ENCODE results near the gene SAMD4B. TPM values are rescaled to one million over a fixed set of nuclear protein-coding genes. Genes with fewer than 3 reads are reported as not detected.

The SAMD4B gene
- total RNA-seq, 4 donors from 2014 or later = 79.5 to 212 (median 124) TPM

GRCh38 chr19:39419003-39419402 is 76.8 kb downstream of the SAMD4B start:
- H3K36me3 ChIP-seq = peaks cover 6 to 7% of the 10 kb centered on the region in 2 donors
- intact Hi-C loops (cut with DNase I) = no loop called here

GRCh38 chr19:39420769-39421168 is 78.5 kb downstream of the SAMD4B start:
- 95 to 96% methylated on average over 10 to 15 of the region's 15 CpGs for WGBS, 2 donors
- no peak overlapping the region for H3K27ac ChIP-seq
- H3K36me3 ChIP-seq = peaks cover 7 to 11% of the 10 kb centered on the region in 2 donors
- intact Hi-C loops (cut with DNase I) = no loop called here
- H3K27me3 ChIP-seq = no peaks in the 10 kb centered on the region
- no peak overlapping the region for H3K4me3 ChIP-seq (replicated peaks in 1 of 3)
- no peak for DNase-seq
- H3K9me3 ChIP-seq = no peaks in the 10 kb centered on the region
- no peak for TF ChIP-seq CTCF (IDR thresholded peaks at IDR 0.05)
- no peak for TF ChIP-seq POLR2A (IDR thresholded peaks at IDR 0.05)
- H3K4me1 ChIP-seq = peaks cover 0 to 6% of the 10 kb centered on the region in 2 donors

More at GRCh38 chr19:39419003-39419402, 76.8 kb downstream of the SAMD4B start:
- TF ChIP-seq CTCF (IDR thresholded peaks at IDR 0.05) (no peak), POLR2A (IDR thresholded peaks at IDR 0.05) (no peak)
- no peak for DNase-seq
- no peak overlapping the region for H3K4me3 ChIP-seq (replicated peaks in 1 of 3)
- peaks cover 3 to 24% of the 10 kb centered on the region in 2 donors for H3K4me1 ChIP-seq
- no peak overlapping the region for H3K27ac ChIP-seq
- no peaks in the 10 kb centered on the region for H3K27me3 ChIP-seq
- no peaks in the 10 kb centered on the region for H3K9me3 ChIP-seq
- WGBS, 2 donors = 87 to 90% methylated on average over 8 to 9 of the region's 9 CpGs

- H3K27ac ChIP-seq = no peak overlapping the region
- intact Hi-C loops (cut with DNase I) = no loop called here
- no peaks in the 10 kb centered on the region for H3K4me1 ChIP-seq
- H3K27me3 ChIP-seq = no peaks in the 10 kb centered on the region
- H3K9me3 ChIP-seq = no peaks in the 10 kb centered on the region
- no peak for DNase-seq
- TF ChIP-seq POLR2A (IDR thresholded peaks at IDR 0.05) (no peak), CTCF (IDR thresholded peaks at IDR 0.05) (no peak)
- peaks cover 7 to 11% of the 10 kb centered on the region in 2 donors for H3K36me3 ChIP-seq
- WGBS, 2 donors = 88 to 93% methylated on average over 5 of the region's 5 CpGs
- no peak overlapping the region for H3K4me3 ChIP-seq (replicated peaks in 1 of 3)
Observed at GRCh38 chr19:39422020-39422419, 79.8 kb downstream of the SAMD4B start.

DNA sequence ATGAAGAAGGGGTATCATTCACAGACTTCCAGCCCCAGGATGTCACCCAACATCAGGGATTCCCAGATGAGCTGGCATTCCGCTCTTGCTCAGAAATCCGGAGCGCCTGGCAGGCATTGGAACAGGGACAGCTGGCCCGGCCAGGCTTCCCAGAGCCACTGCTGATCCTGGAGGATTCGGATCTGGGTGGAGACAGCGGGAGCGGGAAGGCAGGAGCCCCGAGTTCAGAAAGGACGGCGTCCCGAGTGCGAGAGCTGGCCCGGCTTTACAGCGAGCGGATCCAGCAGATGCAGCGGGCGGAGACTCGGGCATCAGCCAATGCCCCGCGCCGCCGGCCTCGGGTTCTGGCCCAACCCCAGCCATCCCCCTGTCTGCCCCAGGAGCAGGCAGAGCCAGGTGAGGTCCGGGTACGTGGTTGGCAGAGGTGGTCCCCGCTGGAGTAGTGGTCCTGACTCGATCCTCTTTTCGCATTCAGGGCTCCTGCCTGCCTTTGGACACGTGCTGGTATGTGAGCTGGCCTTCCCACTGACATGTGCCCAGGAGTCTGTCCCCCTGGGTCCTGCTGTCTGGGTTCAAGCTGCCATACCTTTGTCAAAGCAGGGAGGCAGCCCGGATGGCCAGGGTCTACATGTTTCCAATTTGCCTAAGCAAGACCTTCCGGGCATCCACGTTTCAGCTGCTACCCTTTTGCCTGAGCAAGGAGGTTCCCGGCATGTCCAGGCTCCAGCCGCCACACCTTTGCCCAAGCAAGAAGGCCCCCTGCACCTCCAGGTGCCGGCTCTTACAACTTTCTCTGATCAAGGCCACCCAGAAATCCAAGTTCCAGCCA is 81.3 kb downstream of the SAMD4B start:
- H3K4me3 ChIP-seq (replicated peaks in 1 of 3) = no peak overlapping the region
- H3K4me1 ChIP-seq = peaks cover 4 to 5% of the 10 kb centered on the region in 2 donors
- intact Hi-C loops (cut with DNase I) = no loop called here
- 89 to 91% methylated on average over 27 of the region's 35 CpGs for WGBS, 2 donors
- H3K9me3 ChIP-seq = no peaks in the 10 kb centered on the region
- no peaks in the 10 kb centered on the region for H3K27me3 ChIP-seq
- peaks cover 5 to 7% of the 10 kb centered on the region in 2 donors for H3K36me3 ChIP-seq
- no peak for TF ChIP-seq POLR2A (IDR thresholded peaks at IDR 0.05)
- no peak for DNase-seq
- H3K27ac ChIP-seq = no peak overlapping the region

DNA sequence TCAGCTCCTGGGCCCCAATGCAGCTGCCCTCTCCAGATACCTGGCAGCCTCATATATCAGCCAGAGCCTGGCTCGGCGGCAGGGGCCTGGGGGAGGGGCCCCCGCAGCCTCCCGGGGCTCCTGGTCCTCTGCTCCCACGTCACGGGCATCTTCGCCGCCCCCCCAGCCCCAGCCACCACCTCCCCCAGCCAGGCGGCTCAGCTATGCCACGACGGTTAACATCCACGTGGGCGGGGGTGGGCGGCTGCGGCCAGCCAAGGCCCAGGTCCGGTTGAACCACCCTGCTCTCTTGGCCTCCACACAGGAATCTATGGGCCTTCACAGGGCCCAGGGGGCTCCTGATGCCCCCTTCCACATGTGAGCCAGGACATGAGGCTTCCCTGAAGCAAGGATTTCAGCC is 82.7 kb downstream of the SAMD4B start:
- WGBS, 2 donors = 80 to 95% methylated on average over 8 to 16 of the region's 16 CpGs
- intact Hi-C loops (cut with DNase I) = no loop called here
- Histone ChIP-seq H3K27me3 (no peaks in the 10 kb centered on the region), H3K4me3 (replicated peaks in 1 of 3) (no peak overlapping the region), H3K4me1 (peaks cover 6 to 13% of the 10 kb centered on the region in 2 donors), H3K9me3 (no peaks in the 10 kb centered on the region), H3K27ac (no peak overlapping the region), H3K36me3 (peaks cover 2 to 5% of the 10 kb centered on the region in 2 donors)
- DNase-seq = no peak
- TF ChIP-seq POLR2A (IDR thresholded peaks at IDR 0.05) (no peak), CTCF (IDR thresholded peaks at IDR 0.05) (no peak)

Data from thyroid gland (tissue), 4 donors.